Body of pancreas (tissue), 4 donors: ENCODE results near the gene KCNH1. TPM values are rescaled to one million over a fixed set of nuclear protein-coding genes. Genes with fewer than 3 reads are reported as not detected.

Experiments
- ATAC-seq: fragments of 150-250 bp; one replicate; pipeline ENCODE4 v1.9.1; 2016
- DNase-seq, 4 donors: peaks; one replicate each; pipeline ENCODE4 v3.0.0-alpha.2; 2019
- H3K27ac ChIP-seq, 4 donors: fragments of 200-600 bp; sonication (generic); 1 replicate in 3 of 4; 2 replicates in 1 of 4; pipeline versions ENCODE4 v1.5.1 to v1.6.1; 2016 to 2019; ENCODE audit warnings: mild to moderate bottlenecking in 1 of 4, mixed read lengths in 1 of 4, moderate library complexity in 1 of 4
- H3K27me3 ChIP-seq, 2 donors: fragments of 200-600 bp; sonication (generic); one replicate each; pipeline ENCODE4 v1.6.0; 2016; ENCODE audit warnings: mild to moderate bottlenecking in 1 of 2
- H3K36me3 ChIP-seq, 2 donors: fragments of 200-600 bp; sonication (generic); replicated peaks in 1 of 2; 2 replicates each; pipeline ENCODE4 v1.5.1; 2016; ENCODE audit warnings: low read depth in 2 of 2; ENCODE audit not compliant: insufficient read depth in 1 of 2
- H3K4me1 ChIP-seq: fragments of 200-600 bp; sonication (generic); one replicate; pipeline ENCODE4 v1.6.0; 2016
- H3K4me3 ChIP-seq, 2 donors: fragments of 200-600 bp; sonication (generic); 1 replicate in 1 of 2; 2 replicates in 1 of 2; pipeline ENCODE4 v1.5.1; 2016 to 2019
- H3K9me3 ChIP-seq, 3 donors: fragments of 200-600 bp; sonication (generic); 1 replicate in 2 of 3; 2 replicates in 1 of 3; pipeline ENCODE4 v1.5.1; 2016
- POLR2A ChIP-seq, 3 donors: fragments of 450-650 bp; IDR thresholded peaks; one replicate each; pipeline ENCODE4 v1.6.1; 2016; ENCODE audit warnings: antibody characterized with exemption in 3 of 3, mild to moderate bottlenecking in 2 of 3
- WGBS, 2 donors: methylation state at CpG; one replicate each; pipeline ENCODE4 v1.1.5; 2017; 5-methylcytosine and 5-hydroxymethylcytosine counted together
- intact Hi-C: fragments of 100-400 bp; cut with DNase I; formaldehyde crosslinking; loops from one replicate; pipeline ENCODE4 v1.15.1; 2023
- total RNA-seq, 2 donors: library from RNA; depleted of rRNA; stranded (reverse); fragments of >200 nt; gene quantifications; one replicate each; pipeline ENCODE4 v1.1.0, GENCODE V29; 2016
- TF ChIP-seq, protein P1 (sequence below), 7 experiments: fragments of 450-650 bp in 4 of 7; fragments of 200-600 bp in 3 of 7; sonication (generic) in 3 of 7; IDR thresholded peaks; one replicate each; pipeline ENCODE4 v1.5.1; 2016 to 2019; ENCODE audit warnings: antibody characterized with exemption in 7 of 7

Gene KCNH1
- total RNA-seq, 2 donors from 2014 or later = 0.52 TPM; not detected in 1

DNA sequence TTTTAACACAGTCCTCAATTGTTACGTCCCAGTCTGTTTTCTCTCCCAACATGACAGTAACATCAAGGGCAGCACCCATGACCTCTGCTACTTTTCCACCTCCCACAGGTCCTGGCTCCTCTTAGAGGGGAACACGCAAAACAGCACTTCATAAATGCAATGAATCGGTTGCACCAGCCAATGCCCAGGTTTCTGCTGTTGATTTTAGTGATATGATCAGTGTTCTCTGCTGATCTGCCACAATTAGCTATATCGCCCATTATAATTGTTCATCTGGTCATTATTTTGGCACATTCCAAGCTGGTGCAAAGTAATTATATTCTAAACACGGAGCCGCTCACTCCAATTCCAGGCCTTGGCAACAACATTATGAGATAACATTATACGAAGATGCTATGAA is 184.5 kb downstream of the KCNH1 start:
- intact Hi-C loops = loop anchor here (10.0 kb wide), 1 partner anchor 365 kb away; no protein-coding TSS in a partner anchor
- WGBS, 2 donors = 40 to 44% methylated on average over 7 of the region's 7 CpGs
- H3K27ac ChIP-seq = no peak overlapping the region
- H3K4me3 ChIP-seq = no peak overlapping the region
- no peaks in the 10 kb centered on the region for H3K27me3 ChIP-seq
- H3K9me3 ChIP-seq = no peaks in the 10 kb centered on the region
- no peak for DNase-seq
- ATAC-seq = no peak
- TF ChIP-seq, protein P1, sequence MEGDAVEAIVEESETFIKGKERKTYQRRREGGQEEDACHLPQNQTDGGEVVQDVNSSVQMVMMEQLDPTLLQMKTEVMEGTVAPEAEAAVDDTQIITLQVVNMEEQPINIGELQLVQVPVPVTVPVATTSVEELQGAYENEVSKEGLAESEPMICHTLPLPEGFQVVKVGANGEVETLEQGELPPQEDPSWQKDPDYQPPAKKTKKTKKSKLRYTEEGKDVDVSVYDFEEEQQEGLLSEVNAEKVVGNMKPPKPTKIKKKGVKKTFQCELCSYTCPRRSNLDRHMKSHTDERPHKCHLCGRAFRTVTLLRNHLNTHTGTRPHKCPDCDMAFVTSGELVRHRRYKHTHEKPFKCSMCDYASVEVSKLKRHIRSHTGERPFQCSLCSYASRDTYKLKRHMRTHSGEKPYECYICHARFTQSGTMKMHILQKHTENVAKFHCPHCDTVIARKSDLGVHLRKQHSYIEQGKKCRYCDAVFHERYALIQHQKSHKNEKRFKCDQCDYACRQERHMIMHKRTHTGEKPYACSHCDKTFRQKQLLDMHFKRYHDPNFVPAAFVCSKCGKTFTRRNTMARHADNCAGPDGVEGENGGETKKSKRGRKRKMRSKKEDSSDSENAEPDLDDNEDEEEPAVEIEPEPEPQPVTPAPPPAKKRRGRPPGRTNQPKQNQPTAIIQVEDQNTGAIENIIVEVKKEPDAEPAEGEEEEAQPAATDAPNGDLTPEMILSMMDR (IDR thresholded peaks at IDR 0.05) = no peak
- TF ChIP-seq POLR2A (IDR thresholded peaks at IDR 0.05) = no peak
- H3K4me1 ChIP-seq = no peaks in the 10 kb centered on the region
- H3K36me3 ChIP-seq = no peaks in the 10 kb centered on the region

DNA sequence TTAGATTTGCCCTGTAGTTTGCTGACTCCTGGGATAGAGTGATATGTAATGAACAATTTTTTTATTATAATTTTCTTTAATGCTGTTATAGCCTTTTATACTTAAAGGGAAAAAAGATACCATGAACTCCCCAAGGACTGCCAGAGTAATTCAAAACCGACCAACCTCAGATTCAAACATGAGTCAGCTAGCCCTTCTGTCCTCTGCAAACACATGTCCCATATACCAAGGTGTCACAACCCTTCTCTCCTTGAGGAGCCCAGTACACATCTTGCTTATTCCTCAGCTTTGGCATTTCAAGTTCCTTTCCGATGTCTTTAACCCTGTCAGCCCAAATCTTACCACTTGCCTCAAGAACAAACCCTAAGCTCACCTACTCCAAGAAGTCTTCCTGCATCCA is 184.9 kb downstream of the KCNH1 start:
- 58 to 73% methylated on average over 2 of the region's 2 CpGs for WGBS, 2 donors
- H3K27me3 ChIP-seq = no peaks in the 10 kb centered on the region
- no peak for DNase-seq

DNA sequence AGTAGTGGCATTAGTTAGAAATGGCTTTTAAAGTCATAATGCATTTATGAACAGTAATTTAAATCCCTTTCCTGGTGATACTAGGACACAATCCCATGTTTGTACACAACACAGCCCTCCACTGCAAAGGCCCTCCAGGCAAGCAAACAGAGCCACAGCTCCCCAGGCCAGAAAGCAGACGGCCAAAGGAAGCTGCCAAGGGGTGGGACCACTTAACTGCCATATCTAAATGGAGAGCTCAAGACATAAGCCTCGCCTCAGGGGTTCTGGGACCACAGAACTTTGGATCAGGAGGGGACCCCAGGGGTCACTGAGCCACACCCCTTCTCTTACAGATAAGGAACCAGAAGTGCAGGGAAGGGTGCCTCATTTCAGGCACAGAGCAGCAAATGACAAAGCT is 189.7 kb downstream of the KCNH1 start:
- WGBS, 2 donors = 56 to 59% methylated on average over 2 of the region's 2 CpGs
- TF ChIP-seq POLR2A (IDR thresholded peaks at IDR 0.05) = no peak
- TF ChIP-seq, protein P1 (IDR thresholded peaks at IDR 0.05) = no peak
- ATAC-seq = no peak
- Histone ChIP-seq H3K27me3 (no peaks in the 10 kb centered on the region), H3K4me3 (no peak overlapping the region), H3K9me3 (no peaks in the 10 kb centered on the region), H3K4me1 (peaks cover 8% of the 10 kb centered on the region), H3K27ac (no peak overlapping the region), H3K36me3 (no peaks in the 10 kb centered on the region)
- no peak for DNase-seq
- intact Hi-C loops = loop anchor here (10.0 kb wide), 1 partner anchor 359 kb away; no protein-coding TSS in a partner anchor

More for the DNA sequence above, 184.9 kb downstream of the KCNH1 start:
- no peaks in the 10 kb centered on the region for H3K36me3 ChIP-seq
- no peak for TF ChIP-seq POLR2A (IDR thresholded peaks at IDR 0.05)
- TF ChIP-seq, protein P1 (IDR thresholded peaks at IDR 0.05) = no peak
- no peaks in the 10 kb centered on the region for H3K4me1 ChIP-seq
- no peak for ATAC-seq
- no peaks in the 10 kb centered on the region for H3K9me3 ChIP-seq
- intact Hi-C loops = loop anchor here (10.0 kb wide), 1 partner anchor 364 kb away; no protein-coding TSS in a partner anchor
- no peak overlapping the region for H3K27ac ChIP-seq
- no peak overlapping the region for H3K4me3 ChIP-seq

DNA sequence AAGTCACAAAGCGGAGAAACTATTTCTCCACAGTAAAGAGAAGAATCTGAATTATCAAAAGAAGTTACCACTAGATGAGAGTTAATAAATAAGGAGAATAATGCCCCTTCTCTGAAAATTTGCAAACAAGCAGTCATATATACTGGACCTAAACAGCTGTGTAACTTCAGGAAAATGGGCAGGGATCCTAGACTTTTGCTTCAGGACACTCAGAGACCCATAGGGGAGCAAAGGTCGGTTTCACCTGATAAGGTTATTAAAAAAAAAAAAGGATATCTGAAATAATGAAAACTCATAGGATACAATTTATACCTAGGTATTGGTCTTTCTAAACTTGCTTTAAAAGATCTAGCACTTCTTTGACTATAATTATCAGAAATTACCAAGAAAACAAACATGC is 191.4 kb downstream of the KCNH1 start:
- Histone ChIP-seq H3K36me3 (no peaks in the 10 kb centered on the region), H3K27ac (no peak overlapping the region), H3K4me1 (peaks cover 8% of the 10 kb centered on the region), H3K27me3 (no peaks in the 10 kb centered on the region), H3K9me3 (no peaks in the 10 kb centered on the region), H3K4me3 (no peak overlapping the region)
- DNase-seq = peak in 2 of 4 donors; percentile 15 to 30
- TF ChIP-seq, protein P1 (IDR thresholded peaks at IDR 0.05) = no peak
- TF ChIP-seq POLR2A (IDR thresholded peaks at IDR 0.05) = no peak
- WGBS, 2 donors = 54 to 57% methylated on average over 2 of the region's 2 CpGs
- no peak for ATAC-seq
- intact Hi-C loops = loop anchor here (10.0 kb wide), 1 partner anchor 358 kb away; no protein-coding TSS in a partner anchor

DNA sequence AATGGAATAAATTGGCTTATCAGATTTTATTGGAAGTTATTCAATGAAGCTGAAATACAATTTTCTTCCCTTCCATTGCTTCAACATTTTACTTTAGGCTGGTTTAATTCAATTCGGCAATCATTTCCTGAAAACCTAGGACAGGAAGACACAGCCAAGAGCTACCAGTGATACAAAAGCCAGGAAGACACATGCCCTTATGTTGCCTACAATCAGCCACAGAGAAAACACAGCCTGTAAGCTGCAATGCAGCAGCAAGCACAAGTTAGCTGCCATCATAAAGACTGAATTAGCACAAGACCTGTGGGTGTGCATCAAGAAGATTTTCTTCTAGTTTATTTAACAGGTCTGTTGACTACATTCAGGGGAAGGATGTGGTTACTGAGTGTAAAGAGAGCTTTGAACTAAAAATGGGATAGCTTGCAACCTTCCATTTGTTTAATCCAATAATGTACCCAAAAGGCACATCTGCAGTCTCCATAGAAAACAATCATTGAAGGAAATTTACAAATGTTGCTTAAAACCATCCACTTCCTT is 193.8 kb downstream of the KCNH1 start:
- Histone ChIP-seq H3K36me3 (no peaks in the 10 kb centered on the region), H3K27me3 (no peaks in the 10 kb centered on the region), H3K9me3 (no peaks in the 10 kb centered on the region), H3K27ac (no peak overlapping the region), H3K4me1 (peaks cover 8% of the 10 kb centered on the region), H3K4me3 (no peak overlapping the region)
- 71 to 76% methylated on average over 1 of the region's 1 CpG for WGBS, 2 donors
- DNase-seq (no peak), ATAC-seq (no peak)
- no peak for TF ChIP-seq POLR2A (IDR thresholded peaks at IDR 0.05)
- TF ChIP-seq, protein P1 (IDR thresholded peaks at IDR 0.05) = no peak
- intact Hi-C loops = loop anchor here (10.0 kb wide), 1 partner anchor 355 kb away; no protein-coding TSS in a partner anchor
